Measurements from ENCODE around the gene ABHD4.
A peak's percentile ranks its signal among the peaks of the same experiment; 100 is the strongest.
"Not testable (repeated sequence)": the region's sequence is repeated elsewhere in the genome, so short reads cannot be mapped to it uniquely, and the experiment has no call there.

Gene ABHD4

DNA sequence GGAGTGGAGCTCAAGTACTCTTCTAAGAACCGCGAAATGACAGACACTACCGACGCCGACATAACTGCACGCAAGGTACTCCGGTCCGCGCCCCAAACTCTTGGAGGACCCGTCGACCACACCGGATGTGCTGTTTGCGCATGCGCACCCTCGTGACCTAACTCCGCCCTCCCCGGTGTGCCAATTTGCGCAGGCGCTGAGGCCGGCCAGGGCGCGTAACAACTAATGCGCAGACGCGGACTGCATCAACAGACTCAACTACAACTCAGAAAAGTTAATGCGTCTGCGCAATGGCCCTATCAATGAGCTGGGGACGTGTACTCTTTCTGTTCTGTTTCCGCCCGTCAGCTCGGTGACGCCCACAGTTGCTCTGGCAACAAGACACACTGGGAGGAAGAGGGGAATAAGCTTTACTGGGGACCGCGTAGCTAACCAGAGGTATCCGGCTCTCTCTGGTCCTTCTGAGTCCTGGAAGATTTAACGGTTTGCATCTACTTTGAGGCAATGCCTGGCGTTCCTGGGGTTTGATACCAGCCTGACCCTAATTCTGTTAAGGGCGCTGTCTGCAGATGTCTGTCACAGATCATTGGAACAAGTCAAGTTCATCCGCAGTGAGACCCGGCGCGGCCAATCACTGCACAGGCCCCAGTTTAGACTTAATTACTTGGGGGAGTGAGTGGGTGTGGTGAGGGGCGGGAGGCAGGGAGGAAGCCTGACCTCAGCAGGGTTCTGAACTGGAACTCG, 8.8 kb upstream of the ABHD4 start, which contains the start of gene DAD1:
Gene DAD1, minus strand, starts transcription at position 129 of the 744 bp plus-strand sequence. Its CDS starts 67 bp downstream, at position 62.
- DNase-seq (ENCODE audit: low read depth): peak; percentile 100

DNA sequence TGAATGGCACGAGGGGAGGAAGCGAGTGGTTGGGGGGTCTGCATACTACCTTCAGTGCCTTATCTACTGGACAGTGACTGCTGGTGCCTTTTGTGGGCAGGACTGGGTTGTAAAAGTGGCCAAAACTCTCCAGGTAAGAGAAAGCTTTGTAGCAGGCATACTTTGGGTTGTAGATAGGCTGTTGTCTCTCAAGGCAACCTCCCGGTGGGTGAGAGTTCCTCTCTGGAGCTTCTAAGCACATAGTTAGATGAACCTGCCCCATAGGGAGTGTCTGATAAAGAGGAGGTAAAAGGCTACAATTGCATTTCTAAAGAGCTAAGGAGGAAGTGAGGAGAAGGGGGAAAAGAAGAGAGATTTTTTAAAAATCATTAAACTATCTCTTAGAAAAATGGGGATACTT, 4.9 kb upstream of the ABHD4 start:
- no peak for DNase-seq (ENCODE audit: low read depth)

DNA sequence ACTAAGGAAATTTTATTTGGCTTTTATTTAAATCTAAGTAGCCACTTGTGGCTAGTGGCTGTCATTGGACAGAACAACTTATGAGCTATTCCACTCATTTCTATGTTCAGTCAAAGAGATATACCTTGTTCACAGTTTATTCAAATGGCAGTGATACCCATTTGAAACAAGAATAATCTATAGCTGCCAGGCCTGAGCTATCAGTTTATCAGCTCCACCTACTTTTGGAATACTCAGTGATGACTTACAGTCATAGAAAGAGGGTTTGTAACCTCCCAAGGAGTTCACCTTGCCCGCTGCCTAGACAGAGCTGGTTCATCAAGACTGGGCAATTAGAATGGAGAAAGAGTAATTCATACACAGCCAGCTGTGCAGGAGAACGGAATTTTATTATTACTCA, 4.5 kb upstream of the ABHD4 start:
- DNase-seq (ENCODE audit: low read depth): no peak

DNA sequence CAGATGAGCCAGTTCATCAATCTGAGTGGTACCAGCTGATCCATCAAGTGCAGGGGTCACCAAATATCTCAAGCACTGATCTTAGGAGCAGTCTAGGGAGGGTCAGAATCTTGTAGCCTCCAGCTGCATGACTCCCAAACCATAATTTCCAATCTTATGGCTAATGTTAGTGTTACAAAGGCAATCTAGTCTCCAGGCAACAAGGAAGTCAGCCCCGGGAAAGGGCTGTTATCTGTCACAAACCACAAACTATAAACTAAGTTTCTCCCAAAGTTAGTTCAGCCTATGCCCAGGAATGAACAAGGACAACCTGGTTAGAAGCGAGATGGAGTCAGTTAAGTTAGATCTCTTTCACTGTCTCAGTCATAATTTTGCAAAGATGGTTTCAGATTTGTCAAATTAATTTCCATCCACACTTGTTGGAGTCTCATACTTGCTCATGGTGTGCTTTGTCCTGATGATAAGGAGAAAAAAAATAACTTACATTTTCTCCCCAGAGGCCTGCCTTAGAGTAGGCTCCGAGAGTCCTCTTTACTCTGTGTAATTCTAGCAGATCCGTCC, 3.9 kb upstream of the ABHD4 start:
- DNase-seq (ENCODE audit: low read depth): no peak

DNA sequence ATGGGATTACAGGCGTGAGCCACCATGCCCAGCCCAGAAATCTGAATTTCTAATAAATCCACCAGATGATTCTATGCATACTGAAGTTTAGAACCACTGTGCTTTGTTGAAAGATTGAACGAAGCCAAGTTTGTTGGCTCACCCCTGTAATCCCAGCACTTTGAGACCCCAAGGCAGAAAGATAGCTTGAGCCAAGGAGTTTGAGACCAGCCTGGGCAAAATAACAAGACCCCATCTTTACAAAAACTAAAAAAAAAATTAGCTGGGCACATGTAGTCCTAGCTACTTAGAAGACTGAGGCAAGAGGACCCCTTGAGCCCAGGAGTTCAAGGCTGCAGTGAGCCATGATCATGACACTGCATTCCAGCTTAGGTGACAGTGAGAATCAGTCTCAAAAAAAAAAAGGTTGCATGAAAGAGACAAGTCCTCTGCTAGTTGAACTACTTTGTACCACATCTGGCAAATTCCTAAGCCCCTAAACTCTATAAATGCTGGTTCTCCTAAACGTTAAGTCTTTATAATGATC, 1.7 kb upstream of the ABHD4 start:
- DNase-seq (ENCODE audit: low read depth): no peak

DNA sequence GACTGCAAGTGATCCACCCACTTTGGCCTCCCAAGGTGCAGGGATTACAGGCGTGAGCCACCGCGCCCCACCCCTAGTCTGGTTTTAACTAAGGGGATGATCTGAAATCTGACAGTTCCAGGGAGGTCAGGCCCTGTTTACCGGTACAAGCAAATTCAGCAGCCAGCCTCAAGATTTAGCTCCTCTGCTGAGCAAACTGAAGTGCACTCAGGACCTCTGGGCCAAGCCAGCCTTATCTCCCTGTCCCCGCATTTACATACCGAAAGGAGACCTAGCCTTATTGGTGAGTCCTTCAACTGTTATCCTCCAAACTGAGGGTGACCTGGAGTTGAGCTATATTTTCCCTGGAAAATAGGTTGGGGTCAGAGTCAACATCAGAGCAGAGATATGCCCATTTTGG, 835 bp upstream of the ABHD4 start:
- DNase-seq (ENCODE audit: low read depth): no peak

DNA sequence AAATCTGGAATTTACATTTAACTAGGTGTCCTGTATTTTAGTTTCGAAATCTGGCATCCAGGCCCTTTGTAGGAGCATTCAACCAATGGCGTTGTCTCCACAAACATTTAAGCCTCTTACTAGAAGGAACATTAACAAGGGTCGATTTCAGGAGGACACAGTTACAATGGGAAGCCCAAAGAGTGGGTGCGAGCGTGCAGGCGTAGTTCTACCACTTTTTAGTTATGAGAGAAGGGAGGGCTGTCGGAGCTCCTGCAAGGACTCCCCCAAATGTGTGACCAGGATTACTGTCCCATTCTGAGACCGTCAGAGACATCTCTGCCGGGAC, 365 bp upstream of the ABHD4 start:
- no peak for DNase-seq (ENCODE audit: low read depth)

DNA sequence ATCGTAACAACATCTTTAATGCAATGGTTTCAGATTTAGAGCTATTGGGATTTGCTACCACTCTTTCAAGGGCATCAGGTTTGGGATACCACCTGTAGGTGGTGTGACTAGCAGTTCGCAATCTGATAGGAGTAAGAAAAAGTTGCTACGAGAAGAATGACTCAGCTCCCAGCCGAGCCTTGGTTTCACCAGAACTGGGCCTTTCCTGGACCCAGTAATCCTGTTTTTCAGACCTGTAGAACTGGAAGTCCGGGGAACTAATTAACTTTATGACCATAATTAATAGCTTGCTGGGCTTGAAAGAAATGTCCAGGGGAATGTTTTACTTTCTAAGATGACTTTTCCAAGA, 770 bp downstream of the ABHD4 start:
- DNase-seq (ENCODE audit: low read depth): no peak

DNA sequence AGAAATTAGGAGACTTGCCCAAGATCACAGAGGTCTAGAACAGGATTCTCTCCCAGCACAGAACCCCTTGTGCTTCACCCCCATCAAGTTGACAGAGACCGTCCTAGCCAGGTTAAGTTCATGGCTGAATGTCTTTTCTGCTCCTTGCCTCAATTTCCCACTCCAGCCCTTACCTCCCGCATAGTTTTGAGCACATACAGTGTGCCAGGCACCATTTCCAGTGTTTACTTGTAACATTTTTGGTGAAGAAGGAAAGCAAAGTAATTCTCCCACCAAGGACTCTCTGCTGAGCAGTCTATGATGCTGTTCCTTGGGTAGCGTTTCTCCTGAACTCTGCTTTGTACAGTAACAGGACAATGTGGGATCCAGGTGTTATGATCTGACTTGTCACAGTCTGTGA, 1.2 kb downstream of the ABHD4 start:
- DNase-seq (ENCODE audit: low read depth): no peak

DNA sequence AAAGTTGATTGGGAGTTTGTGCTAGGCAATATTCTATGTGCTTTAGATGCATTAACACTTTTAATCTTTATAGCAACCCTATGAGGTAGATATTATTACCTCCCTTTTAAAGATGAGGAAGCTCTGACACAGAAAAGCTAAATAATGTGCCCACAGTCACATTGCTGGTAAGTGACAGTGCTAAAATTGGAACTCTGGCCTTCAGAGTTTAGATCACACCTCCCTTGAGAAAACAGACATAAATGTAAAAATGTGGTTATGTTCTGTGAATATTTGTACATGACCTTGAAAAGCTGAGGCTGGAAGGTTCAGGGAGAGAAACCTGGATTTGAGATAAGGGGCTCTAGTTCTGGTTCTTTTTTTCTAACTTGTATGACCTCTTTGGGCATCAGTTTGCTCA, 1.9 kb downstream of the ABHD4 start:
- DNase-seq (ENCODE audit: low read depth): no peak

DNA sequence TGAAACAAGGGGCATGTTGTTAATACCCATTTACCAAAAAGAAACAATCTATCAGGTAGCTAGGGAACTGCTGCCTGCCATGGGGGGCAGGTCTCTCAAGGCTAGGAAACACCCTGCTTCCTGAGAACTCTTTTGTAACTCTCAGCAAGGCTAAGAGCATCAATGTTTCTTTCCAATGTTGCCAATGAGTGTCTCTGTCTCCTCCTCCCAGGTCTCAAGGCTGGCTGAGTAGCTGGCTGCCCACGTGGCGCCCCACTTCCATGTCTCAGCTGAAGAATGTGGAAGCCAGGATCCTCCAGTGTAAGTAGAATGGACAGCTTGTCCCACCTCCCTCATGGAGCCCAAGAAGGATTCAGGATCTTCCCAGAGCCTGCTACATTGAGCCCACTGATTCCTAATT, 3.4 kb downstream of the ABHD4 start:
- DNase-seq (ENCODE audit: low read depth): no peak

DNA sequence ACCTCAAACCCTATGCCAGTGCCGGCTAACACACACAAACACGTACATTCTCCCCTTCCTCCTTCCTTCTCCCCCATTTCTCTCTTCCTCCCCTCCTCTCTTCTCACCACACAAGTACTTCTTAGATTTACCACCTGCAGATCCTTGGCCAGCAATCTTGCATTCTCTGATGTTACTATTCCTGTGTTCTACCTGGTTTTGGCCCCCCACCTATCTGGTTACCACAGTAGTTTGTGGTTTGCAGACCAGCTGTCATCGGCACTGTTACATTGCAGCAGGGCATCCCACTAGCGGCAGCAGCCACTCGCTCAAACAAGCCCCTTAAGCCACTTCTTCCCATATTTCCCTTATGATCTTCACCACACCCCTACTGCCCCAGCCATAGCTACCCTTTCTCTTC, 3.9 kb downstream of the ABHD4 start:
- DNase-seq (ENCODE audit: low read depth): no peak

DNA sequence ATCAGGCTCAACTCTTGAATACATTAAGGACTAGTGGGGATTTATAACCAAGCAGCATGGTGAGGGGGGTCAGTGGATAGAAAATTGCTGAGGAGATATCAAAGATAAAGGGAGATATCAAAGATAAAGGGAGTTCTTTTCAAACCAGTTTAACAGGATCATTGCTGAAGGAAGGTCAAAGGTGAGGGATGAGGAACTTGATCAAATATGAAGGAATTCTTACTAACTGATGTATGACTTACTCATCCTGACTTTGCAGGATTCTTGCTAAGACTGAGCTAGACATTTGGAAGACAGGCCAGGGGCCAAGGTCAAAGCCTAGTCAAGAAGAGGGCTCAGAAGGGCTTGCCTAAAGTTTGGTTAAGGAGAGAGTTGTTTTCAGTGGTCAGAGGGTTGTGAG, 4.8 kb downstream of the ABHD4 start:
- DNase-seq (ENCODE audit: low read depth): no peak

DNA sequence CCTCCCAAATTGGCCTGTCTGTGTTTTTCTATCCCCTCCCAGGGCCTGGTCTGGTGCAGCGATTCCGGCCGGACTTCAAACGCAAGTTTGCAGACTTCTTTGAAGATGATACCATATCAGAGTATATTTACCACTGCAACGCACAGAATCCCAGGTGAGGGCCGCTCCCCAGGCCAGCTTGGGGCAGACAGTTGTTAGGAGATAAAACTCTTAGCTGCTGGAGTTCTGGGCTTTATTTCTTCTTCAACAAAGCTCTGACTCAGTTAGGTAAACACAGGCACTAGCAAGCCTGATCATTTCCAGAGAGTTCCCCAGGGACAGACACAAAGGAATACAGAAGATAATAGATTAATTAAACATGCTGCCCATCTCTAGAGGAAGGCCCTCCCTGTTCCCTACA, 8.3 kb downstream of the ABHD4 start:
- no peak for DNase-seq (ENCODE audit: low read depth)

DNA sequence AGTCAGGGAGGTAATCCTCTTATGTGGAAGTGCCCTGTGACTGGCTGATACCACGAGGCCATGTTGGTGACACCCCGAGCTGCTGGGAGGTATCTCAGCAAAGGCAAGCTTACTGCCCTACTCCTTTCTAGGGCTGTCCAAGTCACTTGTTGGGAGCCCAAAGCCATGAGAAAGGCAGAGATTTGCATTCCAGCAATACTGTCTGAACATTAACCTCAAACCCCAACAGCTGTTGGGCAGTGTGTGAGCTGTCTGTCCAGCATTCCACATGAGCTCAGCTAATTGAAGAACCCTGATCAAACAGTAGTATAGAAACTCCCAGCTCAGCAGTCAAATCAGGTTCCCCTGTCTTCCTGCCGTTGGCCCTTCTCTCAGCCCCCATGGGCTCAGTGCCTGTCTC, 9.2 kb downstream of the ABHD4 start:
- no peak for DNase-seq (ENCODE audit: low read depth)

DNA sequence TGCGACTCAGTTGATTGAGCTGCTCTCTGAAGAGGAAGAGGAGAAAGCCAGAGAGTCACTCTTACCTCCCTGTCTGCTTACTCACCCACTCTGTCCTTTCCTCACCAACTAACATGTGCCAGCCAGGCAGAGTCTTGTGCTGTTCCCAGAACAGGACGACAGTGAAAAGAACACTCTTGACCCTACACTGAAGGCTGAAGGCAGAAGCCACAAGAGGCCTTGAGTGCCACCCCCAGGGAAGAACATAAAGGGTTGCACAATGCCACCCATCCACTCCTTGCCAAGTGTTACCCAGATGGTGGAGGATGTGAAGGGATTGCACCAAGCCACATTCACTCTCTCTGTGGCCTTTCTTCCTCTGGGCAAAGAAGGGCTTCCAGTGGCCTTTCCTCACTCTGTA, 12.8 kb downstream of the ABHD4 start:
- DNase-seq (ENCODE audit: low read depth): no peak

DNA sequence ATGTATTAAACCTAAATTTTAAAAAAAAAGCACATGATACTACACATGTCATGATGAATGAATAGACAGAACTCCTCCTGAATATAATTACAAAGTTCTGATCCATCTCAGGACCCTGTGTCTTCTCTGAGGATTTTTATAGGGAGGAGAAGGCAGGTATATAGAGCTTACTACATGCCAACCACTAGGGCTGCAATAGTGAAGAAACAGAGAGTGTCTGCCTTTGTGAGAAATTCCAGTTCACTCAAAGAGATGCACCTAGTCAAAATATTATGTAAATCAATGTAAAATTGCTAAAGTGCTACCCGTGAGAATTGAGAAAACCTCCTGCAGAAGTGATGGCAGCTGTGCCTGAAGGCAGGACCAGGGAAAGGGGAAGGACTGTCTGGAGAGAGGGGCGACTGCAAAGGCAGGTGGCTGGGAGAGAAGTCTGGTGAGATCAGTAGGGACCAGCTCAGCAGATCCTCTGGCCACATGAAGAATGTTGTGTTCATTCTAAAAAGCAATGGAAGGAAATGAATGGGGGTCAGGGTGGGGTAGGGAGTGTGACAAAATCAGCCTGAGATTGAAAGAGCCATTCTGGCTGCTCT, 15.1 kb downstream of the ABHD4 start:
- no peak for DNase-seq (ENCODE audit: low read depth)

DNA sequence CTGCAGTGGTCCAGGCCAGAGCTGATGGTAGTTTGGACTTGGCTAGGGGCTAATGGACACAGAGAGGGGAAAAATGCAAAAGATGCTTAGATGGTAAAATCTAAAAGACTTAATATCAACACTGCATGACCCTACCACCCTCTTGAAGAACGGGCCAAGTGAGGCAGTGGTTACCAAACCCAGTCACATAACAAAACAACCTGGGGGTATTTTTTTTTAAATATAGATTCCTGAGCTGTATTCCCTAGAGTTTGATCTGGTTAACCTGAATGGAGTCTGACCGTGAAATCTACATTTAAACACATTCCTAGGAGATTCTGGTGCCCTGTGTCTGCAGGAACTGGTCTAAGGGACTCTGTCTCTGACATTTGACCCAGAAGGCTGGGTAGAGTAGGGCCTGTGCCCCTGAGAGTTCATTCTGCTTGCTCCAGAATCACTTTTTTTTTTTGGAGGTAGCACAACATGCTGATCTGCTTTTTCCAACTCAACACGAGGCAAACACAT, 15.7 kb downstream of the ABHD4 start:
- no peak for DNase-seq (ENCODE audit: low read depth)

DNA sequence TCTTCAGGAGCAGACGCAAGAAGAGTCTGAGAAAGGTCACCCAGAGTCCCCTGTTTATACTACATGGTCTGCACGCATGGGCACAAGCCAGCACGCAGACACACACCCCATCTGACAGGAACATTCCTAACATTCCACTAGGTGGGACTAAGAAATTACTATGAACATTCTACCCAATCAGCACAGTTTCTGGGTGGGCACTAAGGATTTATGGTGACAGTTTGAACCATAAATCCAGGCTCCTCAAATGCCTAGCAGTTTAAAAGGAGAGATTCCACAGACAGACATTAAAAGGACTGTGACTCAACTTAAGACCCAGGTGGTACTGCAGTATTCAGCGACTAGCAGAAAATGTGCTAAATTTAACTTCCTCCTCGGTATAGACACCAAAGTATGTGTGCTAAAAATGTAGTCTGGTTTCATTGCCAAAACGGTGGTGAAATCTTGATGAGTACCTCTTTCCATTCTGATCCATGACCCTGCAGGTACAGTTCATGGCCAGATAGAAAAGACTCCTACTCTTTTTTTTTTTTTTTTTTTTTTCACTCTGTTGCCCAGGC, 16.2 kb downstream of the ABHD4 start:
- no peak for DNase-seq (ENCODE audit: low read depth)

DNA sequence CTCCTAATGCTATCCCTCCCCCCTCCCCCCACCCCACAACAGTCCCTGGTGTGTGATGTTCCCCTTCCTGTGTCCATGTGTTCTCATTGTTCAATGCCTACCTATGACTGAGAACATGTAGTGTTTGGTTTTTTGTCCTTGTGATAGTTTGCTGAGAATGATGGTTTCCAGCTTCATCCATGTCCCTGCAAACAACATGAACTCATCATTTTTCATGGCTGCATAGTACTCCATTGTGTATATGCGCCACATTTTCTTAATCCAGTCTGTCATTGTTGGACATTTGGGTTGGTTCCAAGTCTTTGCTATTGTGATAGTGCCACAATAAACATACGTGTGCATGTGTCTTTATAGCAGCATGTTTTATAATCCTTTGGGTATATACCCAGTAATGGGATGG, 17.7 kb downstream of the ABHD4 start:
- DNase-seq (ENCODE audit: low read depth): not testable (repeated sequence)

DNA sequence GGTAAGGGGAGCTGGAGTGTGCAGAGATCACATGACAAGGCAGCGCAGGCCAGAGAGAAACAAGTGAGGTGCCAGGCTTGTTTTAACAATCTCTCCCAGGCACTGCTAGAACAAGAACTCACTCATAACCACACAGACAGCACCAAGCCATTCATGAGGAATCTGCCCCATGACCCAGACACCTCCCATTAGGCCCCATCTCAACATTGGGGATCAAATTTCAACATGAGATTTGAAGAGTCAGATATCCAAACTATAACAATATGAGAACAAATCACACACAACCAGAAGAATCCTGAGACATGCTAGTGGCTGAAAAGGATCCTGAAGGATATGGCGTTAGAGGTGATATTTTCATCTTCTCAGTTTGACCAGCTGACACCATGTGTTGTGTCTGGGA, 24.2 kb downstream of the ABHD4 start:
- no peak for DNase-seq (ENCODE audit: low read depth)

DNA sequence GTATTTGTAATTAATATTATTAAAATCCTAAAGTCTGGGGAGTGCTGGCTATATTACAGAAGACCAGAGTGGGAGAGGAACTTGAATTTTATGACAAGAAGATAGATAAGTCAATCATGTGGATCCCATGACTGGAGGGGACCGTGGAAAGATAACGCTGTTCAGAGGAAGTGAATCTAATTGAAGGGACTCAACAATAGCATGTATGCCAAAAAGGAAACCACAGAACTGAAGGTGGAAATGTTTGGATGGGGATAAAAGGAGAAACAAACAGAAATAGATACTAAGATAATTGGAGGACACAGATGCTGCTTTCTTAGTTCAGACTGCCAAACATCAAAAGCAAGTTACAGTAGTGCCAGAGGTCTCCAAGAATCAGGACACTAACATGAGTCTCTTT, 24.9 kb downstream of the ABHD4 start:
- DNase-seq (ENCODE audit: low read depth): no peak

DNA sequence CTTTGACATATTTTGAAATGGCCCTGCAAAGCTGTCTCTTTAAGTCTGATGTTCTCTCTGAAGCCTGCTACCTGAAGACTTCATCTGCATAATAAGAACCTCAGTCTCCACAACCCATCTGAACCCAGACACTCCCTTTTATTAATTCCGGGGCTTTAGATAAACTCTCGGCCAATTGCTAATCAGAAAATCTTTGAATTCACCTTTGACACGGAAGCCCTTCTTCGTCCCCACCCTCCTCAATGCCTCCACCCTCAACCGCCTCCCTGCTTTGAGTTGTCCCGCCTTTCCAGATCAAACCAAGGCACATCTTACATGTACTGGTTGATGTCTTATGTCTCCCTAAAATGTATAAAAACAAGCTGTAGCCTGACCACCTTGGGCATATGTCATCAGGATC, 28.5 kb downstream of the ABHD4 start:
- DNase-seq (ENCODE audit: low read depth): no peak

All from activated T-cell treated with anti-CD3 and anti-CD28 coated beads for 24 hours (primary cell).